Stimulated activated CD4-positive, alpha-beta T cell treated with anti-CD3 and anti-CD28 coated beads, Interleukin-15, amount 100 ng/mL, for 1 hour (primary cell): Measurements from ENCODE around the gene ACADS.

ENCODE experiments used
- DNase-seq, 2 donors: peaks; one replicate each; pipeline ENCODE4 v3.0.0-alpha.2; 2020; ENCODE audit warnings: low read depth in 1 of 2, low spot score in 1 of 2

The ACADS gene

DNA sequence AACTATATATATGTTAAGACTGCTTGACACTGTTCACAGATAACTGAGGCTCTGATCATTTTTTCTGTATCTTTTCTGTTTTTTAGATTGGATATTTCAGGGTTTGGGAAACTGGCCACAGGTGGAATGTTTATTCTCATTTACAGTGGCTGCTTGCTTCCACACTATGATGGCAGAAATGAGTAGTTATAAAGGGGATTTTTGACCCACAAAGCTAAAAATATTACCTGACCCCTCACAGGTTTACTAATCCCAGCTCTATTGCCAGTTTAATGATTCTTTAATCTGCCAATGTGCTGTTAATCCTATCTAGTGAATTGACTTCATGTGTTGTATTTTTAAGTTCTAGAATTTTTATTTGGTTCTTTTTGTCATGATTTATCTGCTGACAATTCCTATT, 29.6 kb downstream of the ACADS start:
- no peak for DNase-seq

DNA sequence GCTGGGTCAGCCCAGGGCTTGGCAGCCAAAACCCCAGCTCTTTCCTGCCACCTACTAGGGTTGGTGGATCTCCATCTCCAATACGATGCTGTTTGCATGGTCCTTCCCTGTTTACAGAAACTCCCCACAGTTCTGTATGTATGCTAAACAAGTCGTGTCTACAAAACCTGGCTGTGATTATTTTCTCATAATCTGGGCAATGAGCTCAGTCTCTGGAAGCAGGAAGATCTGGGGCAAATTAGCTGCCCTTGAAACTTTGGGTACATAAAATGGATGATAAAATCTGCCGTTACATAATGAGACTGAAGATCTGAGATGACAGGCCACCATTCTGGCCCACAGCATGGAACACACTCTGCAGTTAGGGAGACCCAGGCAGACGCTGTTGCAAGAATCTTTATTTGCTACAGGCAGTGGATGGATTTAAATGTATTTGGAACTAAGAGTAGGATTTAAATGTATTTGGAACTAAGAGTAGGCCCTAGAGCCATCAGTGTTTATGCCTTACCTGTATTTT, 31.7 kb downstream of the ACADS start:
- DNase-seq, result no peak

GRCh38 chr12:120757949-120758348, 32.3 kb downstream of the ACADS start:
- no peak for DNase-seq

GRCh38 chr12:120758798-120759590, 33.4 kb downstream of the ACADS start:
- DNase-seq, result no peak

DNA sequence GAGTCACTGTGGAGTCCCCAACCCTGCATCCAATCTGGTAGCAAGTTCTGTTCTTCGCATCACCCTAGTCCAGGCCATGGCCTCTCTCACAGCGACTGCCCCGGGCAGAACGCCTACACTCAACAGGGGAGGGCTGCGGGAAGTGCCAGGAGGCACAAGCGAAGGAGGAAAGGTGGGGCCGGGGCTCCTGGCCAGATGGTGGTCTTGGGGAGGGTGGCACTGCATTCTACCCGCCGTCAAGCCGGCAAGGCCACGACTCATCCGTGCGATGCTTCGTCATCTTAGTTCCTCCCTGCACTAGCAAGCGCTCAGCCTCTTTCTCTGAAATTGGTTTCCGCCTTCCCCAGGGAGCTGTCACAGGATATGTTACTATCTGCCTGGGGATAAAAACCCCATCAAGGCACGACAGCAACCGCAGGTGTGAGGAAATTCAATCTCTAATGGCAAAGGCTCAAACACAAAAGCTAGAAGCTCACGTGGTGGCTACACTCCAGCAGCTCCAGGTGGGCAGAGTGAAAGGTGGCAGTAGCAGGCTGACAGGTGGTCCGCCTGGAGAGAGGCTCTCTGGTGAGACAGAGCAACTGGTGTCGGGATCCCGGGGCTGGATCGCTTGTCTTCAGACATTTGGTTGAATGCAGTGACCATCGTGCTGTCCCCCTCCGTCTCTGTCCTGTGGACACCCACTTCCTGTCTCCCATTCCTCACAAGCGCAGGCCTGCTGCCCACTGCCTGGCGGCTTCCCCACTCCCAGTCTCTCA, 34.1 kb downstream of the ACADS start:
- no peak for DNase-seq

GRCh38 chr12:120760349-120761254, 35.0 kb downstream of the ACADS start:
- no peak for DNase-seq

DNA sequence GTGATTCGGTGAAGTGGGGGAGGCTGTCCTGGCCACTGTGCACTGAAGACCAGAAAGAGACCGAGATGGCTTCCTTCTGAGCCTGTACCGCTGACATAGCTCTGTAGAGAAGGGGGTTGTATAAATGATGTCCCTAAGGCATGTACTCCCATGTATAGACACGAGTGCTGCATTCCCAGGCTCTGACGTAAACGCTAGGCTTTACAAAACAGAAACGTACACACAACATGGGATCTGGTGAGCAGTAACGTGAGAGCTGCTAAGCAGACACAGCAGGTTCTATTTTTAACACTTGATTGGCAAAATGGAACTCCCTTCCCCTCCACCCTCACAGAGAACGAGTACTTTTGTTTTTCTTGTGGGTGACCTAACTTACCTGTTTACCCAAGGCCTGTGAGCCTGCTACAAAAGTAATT, 35.9 kb downstream of the ACADS start:
- no peak for DNase-seq

GRCh38 chr12:120762086-120762485, 36.5 kb downstream of the ACADS start:
- no peak for DNase-seq

DNA sequence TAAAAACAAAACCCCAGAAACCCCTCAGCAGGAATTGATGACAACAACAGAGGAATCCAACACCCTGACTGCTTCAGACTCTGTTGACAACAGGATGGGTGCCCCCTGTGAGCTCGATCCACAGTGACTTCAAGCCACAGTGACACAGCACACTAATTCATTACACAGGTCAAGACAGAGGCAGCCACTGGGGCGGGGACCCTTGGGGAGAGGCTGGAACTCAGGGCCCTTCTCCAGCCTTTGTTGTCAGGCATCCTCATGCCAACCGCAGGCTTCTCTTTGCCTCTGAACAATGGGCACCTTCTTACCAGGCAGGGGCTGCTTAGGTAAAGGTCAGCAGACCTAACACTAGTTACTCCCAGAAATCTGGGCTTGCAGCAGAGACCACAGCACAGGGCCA, 37.6 kb downstream of the ACADS start:
- DNase-seq, result no peak

DNA sequence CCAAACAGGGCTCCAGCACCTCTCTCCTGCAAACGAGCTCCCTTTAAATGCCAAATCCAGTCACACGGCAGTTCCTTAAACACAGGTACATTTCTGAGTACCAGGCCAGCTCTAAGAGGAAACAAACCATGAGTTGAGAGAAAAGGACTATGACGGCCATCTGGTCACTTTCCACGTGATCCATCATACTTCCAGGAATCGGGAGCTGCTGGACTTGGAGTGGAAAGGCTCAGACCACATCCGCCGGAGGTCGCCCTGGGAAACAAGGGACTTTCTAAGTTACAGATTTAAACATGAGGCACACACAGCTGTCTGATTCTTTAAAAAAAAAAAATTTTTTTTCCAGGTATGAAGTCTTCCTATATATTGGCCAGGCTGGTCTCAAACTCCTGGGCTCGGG, 39.2 kb downstream of the ACADS start:
- no peak for DNase-seq

- DNase-seq, result no peak
These were observed 40.9 kb downstream of the ACADS start for GRCh38 chr12:120766566-120766965.

DNA sequence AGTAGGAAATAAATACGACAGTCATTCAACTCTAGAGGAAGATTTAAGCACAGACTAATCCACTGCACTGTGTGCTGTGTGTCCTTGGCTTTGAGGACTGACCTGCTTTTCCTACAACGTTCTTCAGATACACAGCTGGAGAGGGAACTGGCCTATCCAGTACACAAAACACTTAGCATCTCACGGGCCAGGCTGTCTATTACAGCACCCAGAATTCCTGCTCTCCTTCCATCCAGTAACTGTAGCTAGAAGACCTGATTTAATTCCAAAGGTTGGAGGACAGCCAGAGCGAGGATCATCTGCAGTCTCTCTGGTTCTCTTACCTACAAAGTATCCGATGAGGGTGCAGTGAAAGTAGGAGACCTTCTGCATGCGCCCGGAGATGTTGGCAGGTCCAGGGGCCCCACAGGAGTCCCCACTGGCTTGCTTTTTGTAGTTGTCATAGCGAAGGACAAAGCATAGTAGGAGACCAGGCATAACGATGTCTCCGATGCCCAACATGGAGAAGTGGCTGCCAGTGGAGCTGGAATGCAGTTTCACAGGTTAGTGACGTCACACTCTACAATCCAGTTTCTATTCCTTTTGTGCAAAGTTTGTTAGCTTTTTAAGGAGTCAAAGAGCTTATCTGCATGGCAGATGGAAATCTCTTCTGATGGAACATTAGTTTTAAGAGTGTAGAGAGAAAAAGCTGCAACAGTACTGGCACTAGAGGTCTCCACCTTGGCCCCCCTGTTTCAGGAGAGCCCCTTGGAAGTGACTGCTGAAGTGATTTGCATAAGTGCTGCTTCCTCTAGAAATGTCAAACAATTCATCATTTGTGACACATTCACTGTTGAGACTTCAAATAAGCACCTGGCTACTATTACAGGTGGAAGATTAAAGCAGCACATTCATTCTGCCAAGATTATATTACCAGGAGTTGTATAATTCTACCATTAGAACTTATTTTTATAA, 41.7 kb downstream of the ACADS start:
- DNase-seq, result no peak

GRCh38 chr12:120771097-120771496, 45.5 kb downstream of the ACADS start:
- no peak for DNase-seq

GRCh38 chr12:120774169-120774916, 48.7 kb downstream of the ACADS start:
- DNase-seq, result no peak

- no peak for DNase-seq
These were observed 50.4 kb downstream of the ACADS start for GRCh38 chr12:120775862-120776552.

GRCh38 chr12:120783197-120783596, 57.6 kb downstream of the ACADS start:
- DNase-seq, result no peak

DNA sequence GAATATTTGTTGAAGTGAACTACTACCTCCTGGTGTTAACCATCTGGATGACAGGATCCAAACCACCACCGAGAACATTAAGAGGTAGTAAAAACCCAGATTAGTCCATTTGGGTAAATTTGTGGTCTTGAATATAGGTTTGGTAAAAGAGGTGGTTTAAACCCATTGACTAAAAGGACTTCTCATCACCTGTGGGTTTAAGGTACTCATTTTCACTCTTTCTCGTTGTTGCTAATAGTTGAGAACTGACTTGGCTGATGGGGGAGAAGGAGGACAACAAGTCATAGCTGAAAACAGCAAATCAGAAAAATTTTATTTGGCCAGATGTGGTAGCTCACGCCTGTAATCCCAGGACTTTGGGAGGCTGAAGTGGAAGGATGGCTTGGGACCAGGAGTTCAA, 59.2 kb downstream of the ACADS start:
- no peak for DNase-seq

DNA sequence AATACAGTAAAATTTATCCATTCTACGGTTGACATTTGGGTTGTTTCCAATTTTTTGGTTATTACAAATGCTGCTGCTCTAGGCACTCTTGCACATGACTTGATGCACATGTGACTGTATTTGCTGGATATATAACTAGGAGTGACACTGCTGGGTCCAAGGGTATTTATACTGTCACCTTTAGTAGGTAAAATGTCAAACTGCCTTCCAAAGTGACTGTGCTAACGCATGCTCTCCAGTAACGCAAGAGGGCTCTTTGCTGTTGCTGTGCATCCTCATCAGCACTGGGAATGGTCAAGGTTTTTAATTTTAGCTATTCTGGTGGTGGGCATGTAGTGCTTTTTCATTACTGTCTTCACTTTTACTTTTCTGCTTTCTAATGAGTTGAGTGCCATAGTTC, 62.3 kb downstream of the ACADS start:
- no peak for DNase-seq
